Measurements from ENCODE around the gene EIF2AK2. TPM values are rescaled to one million over a fixed set of nuclear protein-coding genes. Genes with fewer than 3 reads are reported as not detected.

EIF2AK2 gene
- total and polyA plus RNA-seq, 4 donors, result 7.5 to 40.1 (median 19.9) TPM

DNA sequence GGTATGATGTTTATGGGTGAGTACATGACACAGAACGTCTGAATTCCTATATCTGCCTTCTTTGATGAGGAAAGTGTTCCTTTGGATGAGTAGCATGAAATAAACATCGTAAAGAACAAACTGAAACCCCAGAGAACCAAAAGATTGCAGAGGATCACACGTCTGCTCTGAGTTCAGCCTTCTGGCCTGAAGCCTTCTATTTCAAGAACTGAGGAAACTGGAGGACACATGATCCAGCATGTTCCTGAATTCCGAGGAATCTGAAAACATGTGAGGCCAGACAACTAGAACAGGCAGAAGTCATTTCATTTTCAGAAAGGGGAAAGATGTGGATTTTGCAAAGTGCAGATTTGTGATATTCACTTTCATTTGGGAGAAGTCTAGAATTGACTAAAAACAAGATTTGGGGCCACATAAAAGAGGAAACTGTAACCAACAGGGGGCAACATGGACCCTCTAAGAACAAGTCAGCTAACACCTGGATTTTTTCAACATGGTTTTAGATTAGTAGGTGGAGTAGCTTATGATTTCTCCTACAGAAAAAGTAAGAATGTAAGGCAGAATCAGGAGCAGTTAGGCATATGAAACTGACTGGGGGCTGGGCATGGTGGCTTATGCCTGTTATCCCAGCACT, 23.3 kb upstream of the EIF2AK2 start:
- Histone ChIP-seq H3K4me1 (ENCODE audit: control insufficient read depth in 5 of 5, insufficient read depth in 5 of 5, low read length in 5 of 5) (no peaks in the 10 kb centered on the region), H3K4me3 (no peak overlapping the region), H3K27me3 (ENCODE audit: control insufficient read depth in 3 of 3, insufficient read depth in 3 of 3, low read length in 2 of 3) (peaks cover 0 to 3% (median 0%) of the 10 kb centered on the region in 3 donors), H3K27ac (ENCODE audit: low read depth in 1 of 2, low read length in 1 of 2) (no peak overlapping the region), H3K9ac (ENCODE audit: insufficient read depth in 1 of 2, low read length in 2 of 2) (no peak overlapping the region), H3K9me3 (ENCODE audit: control insufficient read depth in 4 of 4, insufficient read depth in 3 of 4, low read length in 3 of 4) (no peaks in the 10 kb centered on the region), H3K36me3 (ENCODE audit: control insufficient read depth in 4 of 4, insufficient read depth in 4 of 4, low read length in 4 of 4) (no peaks in the 10 kb centered on the region)
- TF ChIP-seq, protein P1, sequence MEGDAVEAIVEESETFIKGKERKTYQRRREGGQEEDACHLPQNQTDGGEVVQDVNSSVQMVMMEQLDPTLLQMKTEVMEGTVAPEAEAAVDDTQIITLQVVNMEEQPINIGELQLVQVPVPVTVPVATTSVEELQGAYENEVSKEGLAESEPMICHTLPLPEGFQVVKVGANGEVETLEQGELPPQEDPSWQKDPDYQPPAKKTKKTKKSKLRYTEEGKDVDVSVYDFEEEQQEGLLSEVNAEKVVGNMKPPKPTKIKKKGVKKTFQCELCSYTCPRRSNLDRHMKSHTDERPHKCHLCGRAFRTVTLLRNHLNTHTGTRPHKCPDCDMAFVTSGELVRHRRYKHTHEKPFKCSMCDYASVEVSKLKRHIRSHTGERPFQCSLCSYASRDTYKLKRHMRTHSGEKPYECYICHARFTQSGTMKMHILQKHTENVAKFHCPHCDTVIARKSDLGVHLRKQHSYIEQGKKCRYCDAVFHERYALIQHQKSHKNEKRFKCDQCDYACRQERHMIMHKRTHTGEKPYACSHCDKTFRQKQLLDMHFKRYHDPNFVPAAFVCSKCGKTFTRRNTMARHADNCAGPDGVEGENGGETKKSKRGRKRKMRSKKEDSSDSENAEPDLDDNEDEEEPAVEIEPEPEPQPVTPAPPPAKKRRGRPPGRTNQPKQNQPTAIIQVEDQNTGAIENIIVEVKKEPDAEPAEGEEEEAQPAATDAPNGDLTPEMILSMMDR (IDR thresholded peaks at IDR 0.05; ENCODE audit: control extremely low read depth, extremely low read depth), result no peak
- no peak for ATAC-seq (ENCODE audit: insufficient read depth, low FRiP score)
- WGBS, 2 donors, result 60 to 64% methylated on average over 4 of the region's 4 CpGs
- no peak for DNase-seq

DNA sequence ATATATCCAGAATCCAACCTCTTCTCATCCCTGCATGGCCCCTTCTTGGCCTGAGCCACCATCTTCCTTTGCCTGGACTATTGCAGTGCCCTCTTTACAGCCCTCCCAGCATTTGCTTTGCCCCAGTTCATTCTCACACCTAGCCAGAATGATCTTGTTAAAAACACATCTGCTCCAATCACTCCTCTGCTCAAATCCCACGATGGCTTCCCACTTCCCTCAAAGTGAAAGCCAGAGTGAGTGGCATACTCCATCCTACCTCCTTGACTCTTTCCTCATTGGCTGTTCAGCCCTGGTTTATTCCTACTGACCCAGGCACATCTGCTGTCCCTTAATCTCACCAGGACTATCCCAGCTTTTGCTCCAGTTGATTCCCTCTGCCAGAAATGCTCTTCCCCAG, 17.0 kb upstream of the EIF2AK2 start:
- WGBS, 2 donors, result 86 to 90% methylated on average over 1 of the region's 1 CpG
- Histone ChIP-seq H3K27me3 (ENCODE audit: control insufficient read depth in 3 of 3, insufficient read depth in 3 of 3, low read length in 2 of 3) (no peaks in the 10 kb centered on the region), H3K4me1 (ENCODE audit: control insufficient read depth in 5 of 5, insufficient read depth in 5 of 5, low read length in 5 of 5) (no peaks in the 10 kb centered on the region), H3K27ac (ENCODE audit: low read depth in 1 of 2, low read length in 1 of 2) (no peak overlapping the region), H3K9ac (ENCODE audit: insufficient read depth in 1 of 2, low read length in 2 of 2) (no peak overlapping the region), H3K4me3 (no peak overlapping the region), H3K36me3 (ENCODE audit: control insufficient read depth in 4 of 4, insufficient read depth in 4 of 4, low read length in 4 of 4) (no peaks in the 10 kb centered on the region), H3K9me3 (ENCODE audit: control insufficient read depth in 4 of 4, insufficient read depth in 3 of 4, low read length in 3 of 4) (no peaks in the 10 kb centered on the region)
- no peak for DNase-seq
- no peak for ATAC-seq (ENCODE audit: insufficient read depth, low FRiP score)
- TF ChIP-seq, protein P1 (IDR thresholded peaks at IDR 0.05; ENCODE audit: control extremely low read depth, extremely low read depth), result no peak

GRCh38 chr2:37171624-37171950, 14.8 kb upstream of the EIF2AK2 start:
- ATAC-seq (ENCODE audit: insufficient read depth, low FRiP score), result no peak
- no peak for DNase-seq
- no peaks in the 10 kb centered on the region for H3K9me3 ChIP-seq (ENCODE audit: control insufficient read depth in 4 of 4, insufficient read depth in 3 of 4, low read length in 3 of 4)
- no peak overlapping the region for H3K9ac ChIP-seq (ENCODE audit: insufficient read depth in 1 of 2, low read length in 2 of 2)
- H3K4me3 ChIP-seq, result no peak overlapping the region
- TF ChIP-seq, protein P1 (IDR thresholded peaks at IDR 0.05; ENCODE audit: control extremely low read depth, extremely low read depth), result no peak
- H3K4me1 ChIP-seq (ENCODE audit: control insufficient read depth in 5 of 5, insufficient read depth in 5 of 5, low read length in 5 of 5), result no peaks in the 10 kb centered on the region
- H3K36me3 ChIP-seq (ENCODE audit: control insufficient read depth in 4 of 4, insufficient read depth in 4 of 4, low read length in 4 of 4), result no peaks in the 10 kb centered on the region
- H3K27ac ChIP-seq (ENCODE audit: low read depth in 1 of 2, low read length in 1 of 2), result no peak overlapping the region
- no peaks in the 10 kb centered on the region for H3K27me3 ChIP-seq (ENCODE audit: control insufficient read depth in 3 of 3, insufficient read depth in 3 of 3, low read length in 2 of 3)

All from lung (tissue), 12 donors.